Lower leg skin (tissue), 3 donors: ENCODE results near the gene ITIH4.

Experiments used
- CTCF ChIP-seq, 3 donors: fragments of 450-650 bp; IDR thresholded peaks; one replicate each; pipeline ENCODE4 v1.5.1; 2016; ENCODE audit warnings: antibody characterized with exemption in 3 of 3, mild to moderate bottlenecking in 3 of 3, moderate library complexity in 2 of 3
- POLR2A ChIP-seq, 2 donors: fragments of 450-650 bp; IDR thresholded peaks; one replicate each; pipeline ENCODE4 v1.6.1; 2016 to 2017; ENCODE audit warnings: antibody characterized with exemption in 2 of 2, mild to moderate bottlenecking in 1 of 2, moderate library complexity in 1 of 2

DNA sequence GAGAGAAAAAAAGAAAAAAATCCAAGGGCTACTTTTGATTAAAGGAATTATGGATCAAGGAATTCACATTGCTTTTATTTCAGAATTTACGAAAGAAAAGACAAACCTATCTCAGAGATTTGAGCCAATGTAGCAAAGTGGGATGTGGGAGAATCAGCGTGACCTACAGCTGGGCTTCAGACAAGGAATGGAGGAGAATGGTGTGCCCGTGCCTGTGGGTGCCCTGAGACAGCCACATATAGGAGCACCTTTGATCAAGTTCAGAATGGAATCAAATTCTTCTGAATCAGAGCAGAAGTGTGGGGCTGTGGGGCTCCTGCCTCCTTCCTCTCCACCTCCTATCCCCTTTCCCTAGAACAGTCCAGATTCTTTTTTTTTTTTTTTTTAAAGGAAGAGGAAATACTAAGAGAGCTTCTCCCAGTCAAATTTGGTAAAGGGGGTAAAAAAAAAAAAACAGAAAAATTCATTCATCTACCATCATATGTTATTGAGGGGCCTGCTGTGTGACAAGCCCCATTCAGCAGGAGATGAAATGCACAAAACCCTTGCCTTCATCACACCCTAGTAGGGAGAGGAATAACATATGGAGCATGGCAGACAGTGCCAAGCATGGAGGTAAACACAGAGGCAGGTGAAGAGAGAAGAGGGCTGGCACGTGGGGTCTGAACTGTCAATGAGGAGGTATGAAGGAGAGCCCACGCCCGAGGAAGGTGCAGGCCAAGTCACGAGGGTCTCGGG is 29.4 kb upstream of the ITIH4 start:
- no peak for TF ChIP-seq POLR2A (IDR thresholded peaks at IDR 0.05)
- no peak for TF ChIP-seq CTCF (IDR thresholded peaks at IDR 0.05)
